Measurements from ENCODE around the gene CCNY.

- TF ChIP-seq, protein P1, sequence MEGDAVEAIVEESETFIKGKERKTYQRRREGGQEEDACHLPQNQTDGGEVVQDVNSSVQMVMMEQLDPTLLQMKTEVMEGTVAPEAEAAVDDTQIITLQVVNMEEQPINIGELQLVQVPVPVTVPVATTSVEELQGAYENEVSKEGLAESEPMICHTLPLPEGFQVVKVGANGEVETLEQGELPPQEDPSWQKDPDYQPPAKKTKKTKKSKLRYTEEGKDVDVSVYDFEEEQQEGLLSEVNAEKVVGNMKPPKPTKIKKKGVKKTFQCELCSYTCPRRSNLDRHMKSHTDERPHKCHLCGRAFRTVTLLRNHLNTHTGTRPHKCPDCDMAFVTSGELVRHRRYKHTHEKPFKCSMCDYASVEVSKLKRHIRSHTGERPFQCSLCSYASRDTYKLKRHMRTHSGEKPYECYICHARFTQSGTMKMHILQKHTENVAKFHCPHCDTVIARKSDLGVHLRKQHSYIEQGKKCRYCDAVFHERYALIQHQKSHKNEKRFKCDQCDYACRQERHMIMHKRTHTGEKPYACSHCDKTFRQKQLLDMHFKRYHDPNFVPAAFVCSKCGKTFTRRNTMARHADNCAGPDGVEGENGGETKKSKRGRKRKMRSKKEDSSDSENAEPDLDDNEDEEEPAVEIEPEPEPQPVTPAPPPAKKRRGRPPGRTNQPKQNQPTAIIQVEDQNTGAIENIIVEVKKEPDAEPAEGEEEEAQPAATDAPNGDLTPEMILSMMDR (IDR thresholded peaks at IDR 0.05) = no peak
- TF ChIP-seq EZH2 (IDR thresholded peaks at IDR 0.05; ENCODE audit: borderline replicate concordance, insufficient read depth, low read depth, low read length, poor library complexity, severe bottlenecking) = no peak
Observed at GRCh38 chr10:35342183-35342753, 6.0 kb downstream of the CCNY start.
